Adrenal gland (tissue), 12 donors: ENCODE measurements around the gene MIOX. TPM values are rescaled to one million over a fixed set of nuclear protein-coding genes. Genes with fewer than 3 reads are reported as not detected.

Experiments
- DNase-seq, 7 donors: peaks; one replicate each; pipeline ENCODE4 v3.0.0-alpha.2; 2019 to 2020
- H3K27ac ChIP-seq, 5 donors: fragments of 200-600 bp; sonication (generic) in 4 of 5; 1 replicate in 3 of 5; 2 replicates in 2 of 5; pipeline versions ENCODE4 v1.5.1 to v1.8.0; 2016 to 2020; ENCODE audit warnings: mild to moderate bottlenecking in 1 of 5
- H3K27me3 ChIP-seq: fragments of 200-600 bp; 2 replicates; pipeline ENCODE4 v1.8.0; 2021
- H3K36me3 ChIP-seq, 2 donors: fragments of 200-600 bp; replicated peaks in 1 of 2; 1 replicate in 1 of 2; 2 replicates in 1 of 2; pipeline versions ENCODE4 v1.5.1 to v1.8.0; 2018 to 2022
- H3K4me1 ChIP-seq, 2 donors: fragments of 200-600 bp; replicated peaks in 1 of 2; 1 replicate in 1 of 2; 2 replicates in 1 of 2; pipeline versions ENCODE4 v1.5.1 to v1.8.0; 2018 to 2021
- H3K4me3 ChIP-seq, 4 donors: fragments of 200-600 bp; sonication (generic) in 3 of 4; one replicate each; pipeline ENCODE4 v1.5.1; 2016 to 2018
- H3K9me3 ChIP-seq, 3 donors: fragments of 200-600 bp; sonication (generic) in 1 of 3; replicated peaks in 1 of 3; 1 replicate in 2 of 3; 2 replicates in 1 of 3; pipeline versions ENCODE4 v1.5.1 to v1.8.0; 2016 to 2021
- CTCF ChIP-seq, 6 experiments: fragments of 450-650 bp in 4 of 6; fragments of 200-600 bp in 2 of 6; sonication (generic) in 1 of 6; IDR thresholded peaks; 1 replicate in 5 of 6; 2 replicates in 1 of 6; pipeline versions ENCODE4 v1.5.1 to v1.8.0; 2016 to 2021; ENCODE audit warnings: antibody characterized with exemption in 6 of 6, mild to moderate bottlenecking in 2 of 6, moderate library complexity in 1 of 6
- POLR2A ChIP-seq, 2 donors: fragments of 450-650 bp; IDR thresholded peaks; one replicate each; pipeline ENCODE4 v1.6.1; 2017; ENCODE audit warnings: antibody characterized with exemption in 2 of 2, mild to moderate bottlenecking in 2 of 2, moderate library complexity in 1 of 2
- WGBS, 4 donors: extraction: QIAGEN DNeasy Blood & Tissue Kit in 2 of 4; methylation state at CpG; one replicate each; pipeline versions ENCODE4 v1.1.5 to v1.1.7; 2013 to 2017; 5-methylcytosine and 5-hydroxymethylcytosine counted together
- intact Hi-C, 2 donors: fragments of 100-400 bp; cut with DNase I; formaldehyde crosslinking; loops; one replicate each; pipeline versions ENCODE4 v1.14.1 to v1.15.0; 2022 to 2023
- polyA plus RNA-seq, 3 donors: library from polyadenylated mRNA; stranded (reverse); fragments of 200-250 nt in 2 of 3; fragments of 350-450 nt in 1 of 3; fragmentation: Illumina TruSeq in 1 of 3; extraction: RNeasy Lipid Tissue Mini Kit (QIAGEN cat#74804) in 1 of 3; gene quantifications; one replicate each; pipeline ENCODE4 v1.2.3, GENCODE V29; 2013 to 2014
- total RNA-seq, 9 donors: library from RNA; depleted of rRNA in 4 of 9; stranded (reverse); fragments of >200 nt in 4 of 9; fragments of 120-200 nt in 1 of 9; fragmentation: NEBNext Ultra II Directional in 1 of 9; extraction: Animal tissue kit (Norgen Biotek cat#: 25700) in 1 of 9; gene quantifications; one replicate each; pipeline versions ENCODE4 v1.1.0 to v1.2.4, GENCODE V29; 2013 to 2023
- donor health status: healthy with polysubstance abuse.
- donor health status: Bipolar disorder and iron deficiency.
- donor health status: DM: yes; HTN: yes; CAD: no.
- donor health status: DM: no; HTN: no; CAD: no.
- donor health status: DM: no; HTN: no; CAD: no.
- donor health status: DM: yes; HTN: yes; CAD: no.

MIOX gene
- total and polyA plus RNA-seq, 12 donors, result not detected

GRCh38 chr22:50535113-50535512, 48.5 kb downstream of the MIOX start:
- no peak for DNase-seq
- Histone ChIP-seq H3K27ac (peak overlapping the region in 2 of 5 donors; percentile 9 to 53), H3K4me1 (peaks cover 18 to 33% of the 10 kb centered on the region in 2 donors), H3K36me3 (no peaks in the 10 kb centered on the region), H3K4me3 (no peak overlapping the region), H3K9me3 (no peaks in the 10 kb centered on the region), H3K27me3 (no peaks in the 10 kb centered on the region)
- TF ChIP-seq CTCF (IDR thresholded peaks at IDR 0.05) (no peak), POLR2A (IDR thresholded peaks at IDR 0.05) (no peak)
- intact Hi-C loops, result no loop called here
- WGBS, 4 donors, result 68 to 78% (median 74%) methylated on average over 7 to 8 of the region's 8 CpGs

- peaks cover 7 to 32% of the 10 kb centered on the region in 2 donors for H3K4me1 ChIP-seq
- H3K27ac ChIP-seq, result no peak overlapping the region
- intact Hi-C loops, result no loop called here
- no peaks in the 10 kb centered on the region for H3K27me3 ChIP-seq
- TF ChIP-seq POLR2A (IDR thresholded peaks at IDR 0.05), result no peak
- TF ChIP-seq CTCF (IDR thresholded peaks at IDR 0.05), result no peak
- WGBS, 4 donors, result 72 to 80% (median 77%) methylated on average over 3 of the region's 3 CpGs
- H3K4me3 ChIP-seq, result no peak overlapping the region
- H3K36me3 ChIP-seq, result no peaks in the 10 kb centered on the region
- H3K9me3 ChIP-seq, result no peaks in the 10 kb centered on the region
- no peak for DNase-seq
These were observed 49.6 kb downstream of the MIOX start for GRCh38 chr22:50536226-50536625.

- no peaks in the 10 kb centered on the region for H3K9me3 ChIP-seq
- no peaks in the 10 kb centered on the region for H3K27me3 ChIP-seq
- peaks cover 5 to 22% of the 10 kb centered on the region in 2 donors for H3K4me1 ChIP-seq
- DNase-seq, result no peak
- no peaks in the 10 kb centered on the region for H3K36me3 ChIP-seq
- H3K4me3 ChIP-seq, result no peak overlapping the region
- TF ChIP-seq POLR2A (IDR thresholded peaks at IDR 0.05), result no peak
- TF ChIP-seq CTCF (IDR thresholded peaks at IDR 0.05), result no peak
- peak overlapping the region in 4 of 5 donors; percentile 69 to 96 (median 82) for H3K27ac ChIP-seq
- 79 to 85% (median 83%) methylated on average over 13 of the region's 13 CpGs for WGBS, 4 donors
- intact Hi-C loops, result no loop called here
These were observed 51.1 kb downstream of the MIOX start for GRCh38 chr22:50537765-50538164.

Other genes starting within 250 kb of the MIOX start
- gene TUBGCP6, start 241.8 kb upstream of the MIOX start, total RNA-seq, result 10 to 100 TPM; 20.0 to 64.8 (median 46.8) TPM
- 100 to 1,000 TPM in 2 of 3 donors, 1 to 10 TPM in 1; 8.3 to 171 (median 111) TPM for gene TUBGCP6, start 241.8 kb upstream of the MIOX start, polyA plus RNA-seq
- 10 to 100 TPM in 8 of 9 donors, 1 to 10 TPM in 1; 9.7 to 72.1 (median 39.1) TPM for gene HDAC10, start 235.6 kb upstream of the MIOX start, total RNA-seq
- 100 to 1,000 TPM in 1 of 3 donors, 10 to 100 TPM in 1, 1 to 10 TPM in 1; 2.0 to 179 (median 79.3) TPM for gene HDAC10, start 235.6 kb upstream of the MIOX start, polyA plus RNA-seq
- gene MAPK12, start 225.2 kb upstream of the MIOX start, total RNA-seq, result 1 to 10 TPM; 3.1 to 6.8 (median 5.2) TPM
- gene MAPK12, start 225.2 kb upstream of the MIOX start, polyA plus RNA-seq, result 10 to 100 TPM in 2 of 3 donors, 1 to 10 TPM in 1; 1.7 to 17.1 (median 13.9) TPM
- 1 to 10 TPM; 3.0 to 9.3 (median 6.7) TPM for gene MAPK11, start 216.5 kb upstream of the MIOX start, total RNA-seq
- gene MAPK11, start 216.5 kb upstream of the MIOX start, polyA plus RNA-seq, result 10 to 100 TPM in 2 of 3 donors, 1 to 10 TPM in 1; 2.0 to 29.5 (median 25.1) TPM
- gene PLXNB2, start 179.2 kb upstream of the MIOX start, total RNA-seq, result 100 to 1,000 TPM in 8 of 9 donors, 10 to 100 TPM in 1; 12.4 to 412 (median 324) TPM
- gene PLXNB2, start 179.2 kb upstream of the MIOX start, polyA plus RNA-seq, result 100 to 1,000 TPM in 2 of 3 donors, 10 to 100 TPM in 1; 38.1 to 431 (median 268) TPM
- 10 to 100 TPM in 2 of 9 donors, 1 to 10 TPM in 7; 1.8 to 16.9 (median 8.0) TPM for gene DENND6B, start 159.8 kb upstream of the MIOX start, total RNA-seq
- gene DENND6B, start 159.8 kb upstream of the MIOX start, polyA plus RNA-seq, result 10 to 100 TPM in 2 of 3 donors, 1 to 10 TPM in 1; 2.5 to 32.7 (median 21.7) TPM
- 100 to 1,000 TPM in 1 of 9 donors, 10 to 100 TPM in 8; 35.5 to 104 (median 65.3) TPM for gene PPP6R2, start 143.5 kb upstream of the MIOX start, total RNA-seq
- gene PPP6R2, start 143.5 kb upstream of the MIOX start, polyA plus RNA-seq, result 100 to 1,000 TPM in 1 of 3 donors, 10 to 100 TPM in 2; 19.6 to 129 (median 84.7) TPM
- gene SBF1, start 11.8 kb upstream of the MIOX start, total RNA-seq, result 100 to 1,000 TPM in 1 of 9 donors, 10 to 100 TPM in 8; 23.7 to 101 (median 79.2) TPM
- 100 to 1,000 TPM in 1 of 3 donors, 10 to 100 TPM in 1, 1 to 10 TPM in 1; 8.4 to 117 (median 66.5) TPM for gene SBF1, start 11.8 kb upstream of the MIOX start, polyA plus RNA-seq
- under 1 TPM in 5 of 9 donors, not detected in 4; 0.14 to 0.54 (median 0.25) TPM for gene ADM2, start 5.3 kb upstream of the MIOX start, total RNA-seq
- gene ADM2, start 5.3 kb upstream of the MIOX start, polyA plus RNA-seq, result under 1 TPM in 2 of 3 donors, not detected in 1; 0.07 to 0.48 TPM
- gene LMF2, start 20.8 kb downstream of the MIOX start, total RNA-seq, result 10 to 100 TPM; 23.6 to 91.0 (median 77.2) TPM
- 100 to 1,000 TPM in 1 of 3 donors, 10 to 100 TPM in 1, 1 to 10 TPM in 1; 6.3 to 120 (median 90.3) TPM for gene LMF2, start 20.8 kb downstream of the MIOX start, polyA plus RNA-seq
- gene NCAPH2, start 21.4 kb downstream of the MIOX start, total RNA-seq, result 10 to 100 TPM; 22.9 to 40.2 (median 31.7) TPM
- 10 to 100 TPM; 13.8 to 90.5 (median 56.2) TPM for gene NCAPH2, start 21.4 kb downstream of the MIOX start, polyA plus RNA-seq
- 1 to 10 TPM in 6 of 9 donors, under 1 TPM in 1, not detected in 2; 0.78 to 7.8 (median 1.7) TPM for gene SCO2, start 38.7 kb downstream of the MIOX start, total RNA-seq
- 1 to 10 TPM in 2 of 3 donors, not detected in 1; 1.2 to 4.0 TPM for gene SCO2, start 38.7 kb downstream of the MIOX start, polyA plus RNA-seq
- gene TYMP, start 43.2 kb downstream of the MIOX start, total RNA-seq, result 100 to 1,000 TPM in 3 of 9 donors, 10 to 100 TPM in 5, 1 to 10 TPM in 1; 1.9 to 152 (median 48.0) TPM
- gene TYMP, start 43.2 kb downstream of the MIOX start, polyA plus RNA-seq, result 10 to 100 TPM; 12.3 to 90.3 (median 89.5) TPM
- gene KLHDC7B, start 59.0 kb downstream of the MIOX start, total RNA-seq, result under 1 TPM in 7 of 9 donors, not detected in 2; 0.06 to 0.69 (median 0.14) TPM
- under 1 TPM; 0.09 to 0.24 (median 0.24) TPM for gene KLHDC7B, start 59.0 kb downstream of the MIOX start, polyA plus RNA-seq
- 1 to 10 TPM in 3 of 9 donors, under 1 TPM in 3, not detected in 3; 0.57 to 7.2 (median 2.4) TPM for gene SYCE3, start 76.1 kb downstream of the MIOX start, total RNA-seq
- gene SYCE3, start 76.1 kb downstream of the MIOX start, polyA plus RNA-seq, result under 1 TPM in 1 of 3 donors, not detected in 2; 0.81 TPM
- 10 to 100 TPM in 7 of 9 donors, 1 to 10 TPM in 2; 6.2 to 22.9 (median 15.2) TPM for gene CPT1B, start 91.6 kb downstream of the MIOX start, total RNA-seq
- 10 to 100 TPM in 2 of 3 donors, 1 to 10 TPM in 1; 7.7 to 76.1 (median 28.7) TPM for gene CPT1B, start 91.6 kb downstream of the MIOX start, polyA plus RNA-seq
- gene CHKB, start 96.0 kb downstream of the MIOX start, total RNA-seq, result 100 to 1,000 TPM in 4 of 9 donors, 10 to 100 TPM in 5; 34.1 to 110 (median 88.4) TPM
- 100 to 1,000 TPM in 2 of 3 donors, 10 to 100 TPM in 1; 44.4 to 917 (median 477) TPM for gene CHKB, start 96.0 kb downstream of the MIOX start, polyA plus RNA-seq
- gene MAPK8IP2, start 113.9 kb downstream of the MIOX start, total RNA-seq, result 10 to 100 TPM in 8 of 9 donors, 1 to 10 TPM in 1; 3.9 to 30.1 (median 18.1) TPM
- 10 to 100 TPM in 1 of 3 donors, 1 to 10 TPM in 2; 4.4 to 13.4 (median 5.0) TPM for gene MAPK8IP2, start 113.9 kb downstream of the MIOX start, polyA plus RNA-seq
- 10 to 100 TPM; 10.8 to 87.8 (median 61.6) TPM for gene ARSA, start 141.3 kb downstream of the MIOX start, total RNA-seq
- gene ARSA, start 141.3 kb downstream of the MIOX start, polyA plus RNA-seq, result 100 to 1,000 TPM in 2 of 3 donors, 1 to 10 TPM in 1; 5.5 to 168 (median 103) TPM
- 10 to 100 TPM in 3 of 9 donors, 1 to 10 TPM in 6; 1.2 to 26.1 (median 9.7) TPM for gene SHANK3, start 186.0 kb downstream of the MIOX start, total RNA-seq
- 10 to 100 TPM in 2 of 3 donors, under 1 TPM in 1; 0.88 to 44.0 (median 21.3) TPM for gene SHANK3, start 186.0 kb downstream of the MIOX start, polyA plus RNA-seq